Stimulated activated CD4-positive, alpha-beta T cell treated with anti-CD3 and anti-CD28 coated beads, TNF-alpha, amount 100 ng/mL, for 24 hours (primary cell): Measurements from ENCODE around the gene INSR.
A peak's percentile ranks its signal among the peaks of the same experiment; 100 is the strongest.
"Not testable (repeated sequence)": the region's sequence is repeated elsewhere in the genome, so short reads cannot be mapped to it uniquely, and the experiment has no call there.

ENCODE experiments used
- DNase-seq, 3 experiments: peaks; one replicate each; pipeline ENCODE4 v3.0.0-alpha.2; 2020; ENCODE audit warnings: low read depth in 3 of 3

Gene INSR

DNA sequence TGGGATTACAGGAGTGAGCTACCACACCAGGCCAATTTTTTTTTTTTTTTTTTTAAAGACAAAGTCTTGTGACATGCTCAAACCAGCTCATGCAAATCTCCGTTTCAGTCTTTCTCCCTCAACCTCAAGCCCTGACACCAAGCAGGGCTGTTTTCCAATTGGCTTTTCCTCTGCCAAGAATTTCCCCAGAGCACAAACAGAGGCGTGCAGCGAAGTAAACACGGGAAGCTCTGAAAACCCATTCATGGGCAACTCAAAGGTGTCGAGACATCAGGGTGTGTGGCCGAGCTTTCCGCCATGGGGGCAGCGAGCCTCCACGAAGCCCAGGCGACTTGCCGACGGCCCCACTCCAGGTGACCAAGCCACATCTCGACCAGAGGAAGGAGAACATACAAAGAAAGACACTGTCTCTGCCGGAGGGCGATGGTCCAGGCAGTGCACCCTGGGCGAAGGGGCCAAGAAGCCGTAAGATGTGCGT lies 70.0 kb downstream of the INSR start:
- DNase-seq: no peak

DNA sequence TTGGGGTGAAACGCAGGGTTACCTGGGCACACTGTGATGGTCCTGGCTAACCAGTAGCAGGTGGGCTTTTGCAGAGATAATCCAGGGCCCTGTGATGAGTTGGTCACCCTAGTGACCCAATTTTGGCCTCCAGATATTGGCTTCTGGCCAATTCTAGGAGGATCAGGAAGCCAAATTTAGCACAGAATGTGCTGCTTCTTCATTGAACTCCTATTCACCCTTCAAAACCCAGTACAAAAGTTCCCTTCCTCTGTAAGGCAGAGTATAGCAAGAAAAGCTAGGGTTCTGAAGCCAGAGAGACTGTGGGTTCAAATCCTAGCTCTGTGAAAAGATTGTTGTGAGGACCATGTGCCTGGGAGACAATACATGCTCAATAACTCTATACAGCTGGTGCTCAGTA lies 70.8 kb downstream of the INSR start:
- no peak for DNase-seq

GRCh38 chr19:7219056-7219455 lies 75.2 kb downstream of the INSR start:
- DNase-seq: no peak

GRCh38 chr19:7217861-7218260 lies 76.4 kb downstream of the INSR start:
- DNase-seq: no peak

DNA sequence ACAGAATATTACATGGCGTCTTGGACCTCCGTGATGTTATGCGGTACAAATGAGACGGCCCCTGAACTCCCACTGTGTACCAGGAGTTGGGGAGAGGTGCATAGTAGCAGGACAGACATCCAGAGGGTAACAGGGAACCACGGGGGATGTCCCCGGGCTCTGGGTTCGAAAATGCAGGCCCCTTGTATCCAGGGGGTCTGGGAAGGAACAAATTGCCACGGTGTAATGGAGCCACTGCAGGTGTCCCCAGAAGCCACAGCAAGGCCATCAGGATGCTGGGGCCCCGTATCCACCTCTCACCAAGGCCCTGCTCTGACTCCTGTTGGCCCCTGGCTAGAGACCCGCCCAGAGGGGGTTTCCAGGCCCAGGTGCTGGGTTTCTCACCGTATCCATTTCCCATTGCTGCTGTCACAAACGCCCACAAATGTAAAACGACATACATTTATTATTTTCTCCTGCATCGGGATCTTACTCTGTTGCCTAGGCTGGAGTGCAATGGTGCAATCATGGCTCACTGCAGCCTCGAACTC lies 77.8 kb downstream of the INSR start:
- DNase-seq: peak in 1 of 3 experiments; percentile 28

GRCh38 chr19:7215176-7215575 lies 79.0 kb downstream of the INSR start:
- DNase-seq: no peak

DNA sequence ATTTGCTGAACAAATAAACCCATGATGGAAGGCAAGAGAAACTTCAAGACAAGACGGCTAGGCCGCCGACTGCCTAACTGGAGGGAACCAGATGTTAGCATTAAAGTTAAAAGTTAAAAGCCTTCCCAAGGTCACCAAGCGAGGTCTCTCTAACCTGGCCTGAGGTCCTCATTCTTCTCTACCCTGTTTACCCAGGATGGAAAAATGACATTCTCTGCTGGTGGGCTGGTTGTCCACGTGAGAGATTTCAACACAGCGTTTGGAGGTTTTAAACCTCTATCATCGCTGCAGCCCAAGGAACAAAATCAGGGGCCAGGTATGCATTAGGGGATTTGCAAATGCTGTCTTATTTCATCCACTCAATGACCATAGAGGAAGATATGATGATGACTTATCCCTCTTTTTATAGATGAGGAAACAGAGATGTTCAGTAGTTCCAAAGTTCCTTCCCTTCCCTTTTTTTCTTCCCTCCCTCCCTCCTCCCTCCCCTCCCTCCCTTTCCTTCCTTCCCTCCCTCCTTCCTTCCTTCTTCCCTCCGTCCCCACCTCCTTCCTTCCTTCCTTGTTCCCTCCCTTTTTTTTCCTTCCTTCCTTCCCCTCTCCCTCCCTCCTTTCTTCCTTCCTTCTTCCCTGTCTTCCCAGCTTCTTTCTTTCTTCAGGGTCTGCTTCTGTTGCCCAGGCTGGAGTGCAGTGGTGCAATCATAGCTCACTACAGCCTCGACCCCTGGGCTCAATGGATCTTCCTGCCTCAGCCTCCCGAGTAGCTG lies 79.7 kb downstream of the INSR start:
- no peak for DNase-seq

DNA sequence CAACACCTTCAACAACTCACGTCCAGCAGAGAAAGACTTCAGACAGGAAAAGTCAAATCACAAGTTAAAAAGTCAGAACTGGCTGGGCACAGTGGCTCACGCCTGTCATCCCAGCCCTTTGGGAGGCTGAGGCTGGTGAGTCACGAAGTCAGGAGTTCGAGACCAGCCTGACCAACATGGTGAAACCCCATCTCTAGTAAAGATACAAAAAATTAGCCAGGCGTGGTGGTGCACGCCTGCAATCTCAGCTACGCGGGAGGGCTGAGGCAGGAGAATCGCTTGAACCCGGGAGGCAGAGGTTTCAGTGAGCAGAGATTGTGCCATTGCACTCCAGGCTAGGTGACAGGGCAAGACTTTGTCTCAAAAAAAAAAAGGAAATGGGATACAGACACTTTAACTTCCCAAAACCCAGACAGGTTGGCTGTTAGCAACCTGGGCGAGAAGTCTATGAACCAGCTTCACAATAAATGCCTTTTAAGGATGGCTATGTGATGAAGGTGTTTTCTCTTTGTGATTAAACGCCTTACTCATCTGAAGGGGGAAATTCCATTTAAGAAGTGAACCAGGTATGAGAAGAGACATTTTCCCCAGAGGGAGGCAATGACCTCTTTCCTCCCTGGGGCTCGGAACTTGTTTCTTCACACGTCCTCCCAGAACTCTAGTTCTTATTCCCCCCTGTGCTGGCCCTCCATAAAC lies 80.4 kb downstream of the INSR start:
- DNase-seq: no peak

DNA sequence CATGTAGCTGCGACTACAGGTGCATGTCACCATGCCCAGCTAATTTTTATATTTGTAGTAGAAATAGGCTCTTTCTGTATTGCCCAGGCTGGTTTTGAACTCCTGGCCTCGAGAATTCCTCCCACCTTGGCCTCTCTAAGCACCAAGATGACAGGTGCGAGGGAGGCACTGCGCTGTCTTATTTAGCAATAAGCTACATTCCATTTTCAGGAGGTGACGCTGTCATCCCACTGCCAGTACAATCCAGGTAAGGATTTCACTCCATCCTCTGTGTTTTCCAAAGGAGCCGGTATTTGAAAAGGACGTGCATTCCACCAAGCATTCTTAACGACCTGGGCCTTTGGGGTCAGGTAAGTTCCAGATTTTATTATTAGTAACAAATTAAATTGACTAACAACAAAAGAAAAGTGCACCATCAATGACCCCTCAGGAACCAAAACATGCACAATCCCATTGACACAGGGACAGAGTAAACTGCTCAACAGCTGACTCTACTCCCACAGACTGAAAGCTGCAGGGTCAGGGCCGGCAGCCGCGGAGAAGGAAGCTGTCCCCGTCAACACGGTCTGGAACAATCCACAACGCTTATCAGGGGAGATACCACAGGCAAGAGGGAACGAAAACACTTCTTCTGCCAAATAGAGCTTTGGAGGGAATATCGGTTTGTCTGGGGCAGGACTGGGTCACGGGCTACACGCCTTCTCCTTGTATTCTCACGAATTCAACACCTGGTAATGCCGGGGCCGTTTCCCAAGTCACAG lies 82.8 kb downstream of the INSR start:
- DNase-seq: no peak

DNA sequence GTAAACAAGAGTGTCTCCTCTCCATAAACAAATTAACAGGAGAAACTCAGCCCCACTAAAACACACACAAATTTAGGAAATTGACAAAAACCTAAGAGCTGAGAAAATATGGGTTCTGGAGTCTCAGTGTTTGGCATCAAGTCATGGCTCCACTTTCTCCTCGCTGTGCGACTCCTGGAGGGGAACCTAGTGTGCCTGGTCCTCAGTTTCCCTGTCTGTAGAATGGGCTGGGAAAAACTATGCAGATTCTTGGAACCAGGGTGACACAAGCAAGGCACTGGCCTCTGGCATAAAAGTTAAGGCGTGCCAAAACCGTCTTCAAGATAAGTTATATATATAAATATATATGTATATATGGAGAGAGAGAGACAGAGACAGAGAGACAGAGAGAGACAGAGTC lies 83.9 kb downstream of the INSR start:
- DNase-seq: no peak

- not testable (repeated sequence) for DNase-seq
Observed at GRCh38 chr19:7209597-7210325, 84.5 kb downstream of the INSR start.

- DNase-seq: not testable (repeated sequence)
Observed at GRCh38 chr19:7209036-7209435, 85.2 kb downstream of the INSR start.

- no peak for DNase-seq
Observed at GRCh38 chr19:7203332-7203731, 90.9 kb downstream of the INSR start.

GRCh38 chr19:7202888-7203287 lies 91.3 kb downstream of the INSR start:
- no peak for DNase-seq

DNA sequence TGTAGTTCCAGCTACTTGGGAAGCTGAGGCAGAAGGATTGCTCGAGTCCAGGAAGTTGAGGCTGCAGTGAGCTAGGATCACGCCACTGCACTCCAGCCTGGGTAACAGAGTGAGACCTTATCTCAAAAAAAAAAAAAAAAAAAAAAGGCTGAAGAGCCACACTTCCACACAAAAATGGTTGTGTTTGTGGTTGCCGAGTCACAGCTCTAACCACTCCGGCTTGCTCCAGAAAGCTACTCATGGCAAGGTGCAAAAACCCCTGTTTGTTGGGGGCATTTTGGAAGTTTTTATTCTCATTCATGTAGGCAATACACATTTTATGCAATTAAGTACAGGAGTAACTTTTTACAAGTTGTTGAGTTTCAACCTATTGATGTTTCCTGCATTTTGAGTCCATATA lies 93.5 kb downstream of the INSR start:
- DNase-seq: no peak

GRCh38 chr19:7199613-7200533 lies 94.3 kb downstream of the INSR start:
- DNase-seq: no peak

DNA sequence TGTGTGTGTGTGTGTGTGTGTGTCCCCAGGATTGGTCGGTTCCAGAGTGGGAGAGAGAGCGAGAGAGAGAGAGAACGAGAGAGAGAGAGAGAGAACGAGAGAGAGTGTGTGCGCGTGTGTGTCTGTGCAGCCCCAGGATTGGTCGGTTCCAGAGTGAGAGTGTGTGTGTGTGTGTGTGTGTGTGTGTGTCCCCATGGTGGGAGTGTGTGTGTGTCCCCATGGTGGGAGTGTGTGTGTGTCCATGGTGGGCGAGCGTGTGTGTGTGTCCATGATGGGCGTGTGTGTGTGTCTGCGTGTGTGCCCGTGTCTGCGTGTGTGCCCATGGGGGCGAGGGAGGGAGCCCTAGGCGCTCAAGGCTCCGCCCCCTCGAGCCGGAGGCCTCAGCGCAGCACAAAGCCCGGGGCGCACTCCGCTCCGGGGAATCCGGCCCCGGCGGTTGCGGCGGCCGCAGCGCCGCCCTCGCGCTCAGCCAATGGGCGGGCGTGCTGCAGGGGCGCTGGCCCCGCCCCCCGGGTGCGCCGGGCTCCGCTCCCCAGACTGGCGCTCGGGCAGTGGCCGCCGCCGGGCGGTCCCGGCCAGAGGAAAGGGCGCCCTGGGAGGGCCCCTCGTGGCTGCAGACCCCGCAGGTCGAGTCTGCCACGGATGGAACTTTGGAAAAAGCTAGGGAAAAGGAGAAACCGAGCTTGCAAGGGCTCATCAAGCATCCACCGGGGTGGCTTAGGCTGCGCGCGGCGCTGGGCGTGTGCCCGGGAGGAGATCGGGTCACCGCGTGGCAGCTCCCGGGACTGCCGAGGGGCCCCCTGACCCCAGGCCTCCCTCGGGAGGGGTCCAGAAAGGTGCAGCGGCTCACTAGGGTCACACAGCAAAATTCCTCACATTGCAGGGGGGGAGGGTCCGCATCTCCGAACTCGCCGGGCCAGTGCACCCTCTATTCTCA lies 96.2 kb downstream of the INSR start:
- peak; percentile 78 to 87 (median 82) for DNase-seq

GRCh38 chr19:7197119-7197759 lies 97.0 kb downstream of the INSR start:
- DNase-seq: peak; percentile 83 to 90 (median 84)

- DNase-seq: no peak
Observed at GRCh38 chr19:7196763-7197118, 97.5 kb downstream of the INSR start.
